HL-60 (cell line): Measurements from ENCODE around the gene CLDN1.

Experiments
- CTCF ChIP-seq: IDR thresholded peaks from one replicate; pipeline ENCODE4 v1.5.1; 2011; ENCODE audit warnings: low read length, control low read depth, inconsistent platforms; ENCODE audit not compliant: insufficient read depth
- GABPA ChIP-seq: IDR thresholded peaks from 2 replicates; pipeline ENCODE4 v1.6.1; 2012; ENCODE audit warnings: low read depth
- POLR2AphosphoS5 ChIP-seq: IDR thresholded peaks from 2 replicates; pipeline ENCODE4 v1.6.1; 2012; ENCODE audit warnings: low read depth
- SPI1 ChIP-seq: IDR thresholded peaks from 2 replicates; pipeline ENCODE4 v1.6.1; 2012; ENCODE audit warnings: low read depth, mild to moderate bottlenecking, borderline replicate concordance
- TF ChIP-seq, protein P1 (sequence below): IDR thresholded peaks from 2 replicates; pipeline ENCODE4 v1.6.1; 2012; ENCODE audit warnings: low read depth; ENCODE audit not compliant: insufficient replicate concordance

- TF ChIP-seq CTCF, result no peak
- no peak for TF ChIP-seq POLR2AphosphoS5
- TF ChIP-seq, protein P1, sequence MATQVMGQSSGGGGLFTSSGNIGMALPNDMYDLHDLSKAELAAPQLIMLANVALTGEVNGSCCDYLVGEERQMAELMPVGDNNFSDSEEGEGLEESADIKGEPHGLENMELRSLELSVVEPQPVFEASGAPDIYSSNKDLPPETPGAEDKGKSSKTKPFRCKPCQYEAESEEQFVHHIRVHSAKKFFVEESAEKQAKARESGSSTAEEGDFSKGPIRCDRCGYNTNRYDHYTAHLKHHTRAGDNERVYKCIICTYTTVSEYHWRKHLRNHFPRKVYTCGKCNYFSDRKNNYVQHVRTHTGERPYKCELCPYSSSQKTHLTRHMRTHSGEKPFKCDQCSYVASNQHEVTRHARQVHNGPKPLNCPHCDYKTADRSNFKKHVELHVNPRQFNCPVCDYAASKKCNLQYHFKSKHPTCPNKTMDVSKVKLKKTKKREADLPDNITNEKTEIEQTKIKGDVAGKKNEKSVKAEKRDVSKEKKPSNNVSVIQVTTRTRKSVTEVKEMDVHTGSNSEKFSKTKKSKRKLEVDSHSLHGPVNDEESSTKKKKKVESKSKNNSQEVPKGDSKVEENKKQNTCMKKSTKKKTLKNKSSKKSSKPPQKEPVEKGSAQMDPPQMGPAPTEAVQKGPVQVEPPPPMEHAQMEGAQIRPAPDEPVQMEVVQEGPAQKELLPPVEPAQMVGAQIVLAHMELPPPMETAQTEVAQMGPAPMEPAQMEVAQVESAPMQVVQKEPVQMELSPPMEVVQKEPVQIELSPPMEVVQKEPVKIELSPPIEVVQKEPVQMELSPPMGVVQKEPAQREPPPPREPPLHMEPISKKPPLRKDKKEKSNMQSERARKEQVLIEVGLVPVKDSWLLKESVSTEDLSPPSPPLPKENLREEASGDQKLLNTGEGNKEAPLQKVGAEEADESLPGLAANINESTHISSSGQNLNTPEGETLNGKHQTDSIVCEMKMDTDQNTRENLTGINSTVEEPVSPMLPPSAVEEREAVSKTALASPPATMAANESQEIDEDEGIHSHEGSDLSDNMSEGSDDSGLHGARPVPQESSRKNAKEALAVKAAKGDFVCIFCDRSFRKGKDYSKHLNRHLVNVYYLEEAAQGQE, result no peak
- TF ChIP-seq GABPA, result no peak
- no peak for TF ChIP-seq SPI1
These were observed 24.3 kb upstream of the CLDN1 start for GRCh38 chr3:190346541-190346940.
